Measurements from ENCODE around the gene ITIH2. TPM values are rescaled to one million over a fixed set of nuclear protein-coding genes. Genes with fewer than 3 reads are reported as not detected.

Gene ITIH2
- total RNA-seq, 4 donors from 2014 or later, result not detected

- intact Hi-C loops (cut with DNase I; ENCODE audit: low total_unique reads), result no loop called here
- in situ Hi-C loops (cut with MboI; ENCODE audit: low pct_ligation_motif_present in 1 of 4, low pct_unique_long_range_greater_than_20kb in 1 of 4, low sequenced_read_pairs in 3 of 4), result no loop called here
- Histone ChIP-seq H3K36me3 (peaks cover 0 to 84% (median 40%) of the 10 kb centered on the region in 4 donors), H3K4me3 (no peak overlapping the region), H3K27me3 (no peaks in the 10 kb centered on the region), H3K9me3 (no peaks in the 10 kb centered on the region), H3K27ac (no peak overlapping the region), H3K4me1 (no peaks in the 10 kb centered on the region)
- TF ChIP-seq POLR2AphosphoS5 (IDR thresholded peaks at IDR 0.05) (no peak), EP300 (IDR thresholded peaks at IDR 0.05; ENCODE audit: low read depth) (no peak), POLR2A (IDR thresholded peaks at IDR 0.05) (no peak), CTCF (IDR thresholded peaks at IDR 0.05) (no peak)
- WGBS, 2 donors (ENCODE audit: low coverage in 1 of 2), result 75 to 80% methylated on average over 4 to 5 of the region's 5 CpGs
- no peak for DNase-seq
Observed at GRCh38 chr10:7763929-7764328, 60.8 kb downstream of the ITIH2 start.

DNA sequence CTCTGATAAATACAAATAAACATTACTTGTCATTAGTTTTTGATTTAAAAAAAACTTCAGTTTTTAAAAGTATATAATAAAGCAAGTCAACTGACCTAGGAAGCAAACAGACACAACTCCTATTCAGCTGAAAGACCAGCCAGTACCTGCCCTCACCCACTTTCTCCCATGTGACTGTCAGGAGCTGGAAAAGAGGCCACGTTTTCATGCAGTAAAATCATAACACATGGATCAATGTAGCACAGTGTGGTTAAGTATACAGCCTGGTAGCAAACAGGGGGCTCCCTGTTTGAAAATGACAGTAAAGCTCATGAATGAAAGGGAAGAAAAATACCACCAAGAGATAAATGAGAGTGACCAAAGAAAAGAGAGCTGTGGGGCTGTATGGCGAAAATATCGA lies 63.1 kb downstream of the ITIH2 start:
- Histone ChIP-seq H3K4me3 (no peak overlapping the region), H3K27me3 (no peaks in the 10 kb centered on the region), H3K9me3 (no peaks in the 10 kb centered on the region), H3K36me3 (peaks cover 0 to 65% (median 32%) of the 10 kb centered on the region in 4 donors), H3K27ac (no peak overlapping the region), H3K4me1 (no peaks in the 10 kb centered on the region)
- DNase-seq, result no peak
- no peak for TF ChIP-seq CTCF (IDR thresholded peaks at IDR 0.05)
- no peak for TF ChIP-seq POLR2AphosphoS5 (IDR thresholded peaks at IDR 0.05)
- no peak for TF ChIP-seq POLR2A (IDR thresholded peaks at IDR 0.05)
- intact Hi-C loops (cut with DNase I; ENCODE audit: low total_unique reads), result no loop called here
- in situ Hi-C loops (cut with MboI; ENCODE audit: low pct_ligation_motif_present in 1 of 4, low pct_unique_long_range_greater_than_20kb in 1 of 4, low sequenced_read_pairs in 3 of 4), result no loop called here
- 80 to 82% methylated on average over 3 of the region's 3 CpGs for WGBS, 2 donors (ENCODE audit: low coverage in 1 of 2)

- in situ Hi-C loops (cut with MboI; ENCODE audit: low pct_ligation_motif_present in 1 of 4, low pct_unique_long_range_greater_than_20kb in 1 of 4, low sequenced_read_pairs in 3 of 4), result no loop called here
- intact Hi-C loops (cut with DNase I; ENCODE audit: low total_unique reads), result no loop called here
- H3K36me3 ChIP-seq, result peaks cover 0 to 56% (median 27%) of the 10 kb centered on the region in 4 donors
- no peak overlapping the region for H3K27ac ChIP-seq
- no peak for DNase-seq
- H3K9me3 ChIP-seq, result no peaks in the 10 kb centered on the region
- TF ChIP-seq POLR2AphosphoS5 (IDR thresholded peaks at IDR 0.05), result no peak
- no peak for TF ChIP-seq CTCF (IDR thresholded peaks at IDR 0.05)
- TF ChIP-seq EP300 (IDR thresholded peaks at IDR 0.05; ENCODE audit: low read depth), result no peak
- no peak for TF ChIP-seq POLR2A (IDR thresholded peaks at IDR 0.05)
- no peaks in the 10 kb centered on the region for H3K27me3 ChIP-seq
- no peaks in the 10 kb centered on the region for H3K4me1 ChIP-seq
- H3K4me3 ChIP-seq, result no peak overlapping the region
- WGBS, 2 donors (ENCODE audit: low coverage in 1 of 2), result 96 to 100% methylated on average over 5 to 10 of the region's 10 CpGs
Observed at GRCh38 chr10:7767209-7767608, 64.1 kb downstream of the ITIH2 start.

GRCh38 chr10:7768417-7768816 lies 65.3 kb downstream of the ITIH2 start:
- WGBS, 2 donors (ENCODE audit: low coverage in 1 of 2), result 92 to 94% methylated on average over 7 of the region's 7 CpGs
- DNase-seq, result no peak
- H3K4me1 ChIP-seq, result no peaks in the 10 kb centered on the region
- no peak for TF ChIP-seq POLR2AphosphoS5 (IDR thresholded peaks at IDR 0.05)
- no peak for TF ChIP-seq EP300 (IDR thresholded peaks at IDR 0.05; ENCODE audit: low read depth)
- no peak for TF ChIP-seq POLR2A (IDR thresholded peaks at IDR 0.05)
- TF ChIP-seq CTCF (IDR thresholded peaks at IDR 0.05), result no peak
- H3K4me3 ChIP-seq, result no peak overlapping the region
- intact Hi-C loops (cut with DNase I; ENCODE audit: low total_unique reads), result no loop called here
- no peaks in the 10 kb centered on the region for H3K9me3 ChIP-seq
- no peaks in the 10 kb centered on the region for H3K27me3 ChIP-seq
- in situ Hi-C loops (cut with MboI; ENCODE audit: low pct_ligation_motif_present in 1 of 4, low pct_unique_long_range_greater_than_20kb in 1 of 4, low sequenced_read_pairs in 3 of 4), result no loop called here
- no peak overlapping the region for H3K27ac ChIP-seq
- peaks cover 0 to 58% (median 22%) of the 10 kb centered on the region in 4 donors for H3K36me3 ChIP-seq
